H9 (cell line): ENCODE measurements around the gene ZMPSTE24. TPM values are rescaled to one million over a fixed set of nuclear protein-coding genes. Genes with fewer than 3 reads are reported as not detected.

Experiments
- DNase-seq: peaks from one replicate; pipeline ENCODE4 v3.0.0-alpha.2; 2017
- H2AFZ ChIP-seq: one replicate; pipeline ENCODE4 v1.6.1; 2013; ENCODE audit warnings: mild to moderate bottlenecking, low read length, control low read depth, moderate library complexity
- H2AK5ac ChIP-seq: 2 replicates; pipeline ENCODE4 v1.6.1; 2013; ENCODE audit warnings: low read length, control low read depth, mixed read lengths; ENCODE audit not compliant: insufficient read length
- H2BK120ac ChIP-seq: one replicate; pipeline ENCODE4 v1.6.1; 2013; ENCODE audit warnings: low read depth, mild to moderate bottlenecking, low read length, control low read depth, inconsistent platforms; ENCODE audit not compliant: poor library complexity, severe bottlenecking
- H2BK12ac ChIP-seq: 2 replicates; pipeline ENCODE4 v1.6.1; 2013; ENCODE audit warnings: low read length, control low read depth, mixed read lengths, low read depth; ENCODE audit not compliant: insufficient read length
- H2BK15ac ChIP-seq: 2 replicates; pipeline ENCODE4 v1.6.1; 2013; ENCODE audit warnings: low read depth, low read length, control low read depth
- H2BK20ac ChIP-seq: one replicate; pipeline ENCODE4 v1.6.1; 2013; ENCODE audit warnings: low read depth, mild to moderate bottlenecking, low read length, control low read depth, inconsistent platforms; ENCODE audit not compliant: poor library complexity, severe bottlenecking
- H2BK5ac ChIP-seq: 2 replicates; pipeline ENCODE4 v1.6.1; 2013; ENCODE audit warnings: low read length, control low read depth, mixed read lengths; ENCODE audit not compliant: insufficient read length
- H3K14ac ChIP-seq: 2 replicates; pipeline ENCODE4 v1.6.1; 2013; ENCODE audit warnings: low read length, control low read depth; ENCODE audit not compliant: insufficient read depth
- H3K18ac ChIP-seq: 2 replicates; pipeline ENCODE4 v1.6.1; 2013; ENCODE audit warnings: low read depth, mild to moderate bottlenecking, mixed read lengths, low read length, control low read depth; ENCODE audit not compliant: insufficient read length
- H3K23ac ChIP-seq: 2 replicates; pipeline ENCODE4 v1.6.1; 2013; ENCODE audit warnings: low read length, control low read depth, mixed read lengths, low read depth; ENCODE audit not compliant: insufficient read length
- H3K23me2 ChIP-seq: 2 replicates; pipeline ENCODE4 v1.6.1; 2013; ENCODE audit warnings: low read depth, mild to moderate bottlenecking, mixed read lengths, low read length, control low read depth; ENCODE audit not compliant: insufficient read length, poor library complexity, severe bottlenecking
- H3K27ac ChIP-seq: 2 replicates; pipeline ENCODE4 v1.5.1; 2013; ENCODE audit warnings: low read length, control low read depth, mixed read lengths, low read depth; ENCODE audit not compliant: insufficient read length
- H3K27me3 ChIP-seq: 2 replicates; pipeline ENCODE4 v1.6.1; 2013; ENCODE audit warnings: low read length, control low read depth, inconsistent platforms; ENCODE audit not compliant: insufficient read depth
- H3K4ac ChIP-seq: 2 replicates; pipeline ENCODE4 v1.6.1; 2013; ENCODE audit warnings: low read depth, mild to moderate bottlenecking, control low read depth, inconsistent platforms, low read length, moderate library complexity
- H3K4me1 ChIP-seq: 2 replicates; pipeline ENCODE4 v1.6.1; 2013; ENCODE audit warnings: low read length, control low read depth, inconsistent platforms; ENCODE audit not compliant: insufficient read depth
- H3K4me2 ChIP-seq: 2 replicates; pipeline ENCODE4 v1.6.1; 2013; ENCODE audit warnings: low read length, control low read depth, mixed read lengths; ENCODE audit not compliant: insufficient read length, insufficient read depth
- H3K56ac ChIP-seq: 2 replicates; pipeline ENCODE4 v1.6.1; 2013; ENCODE audit warnings: low read depth, mild to moderate bottlenecking, mixed read lengths, low read length, control low read depth; ENCODE audit not compliant: insufficient read length
- H3K79me1 ChIP-seq: 2 replicates; pipeline ENCODE4 v1.6.1; 2013; ENCODE audit warnings: low read depth, mild to moderate bottlenecking, moderate library complexity, low read length, control low read depth, inconsistent platforms; ENCODE audit not compliant: insufficient read depth, poor library complexity, severe bottlenecking
- H3K79me2 ChIP-seq: 2 replicates; pipeline ENCODE4 v1.6.1; 2013; ENCODE audit warnings: low read length, control low read depth, inconsistent platforms; ENCODE audit not compliant: insufficient read depth
- H3K9ac ChIP-seq: 2 replicates; pipeline ENCODE4 v1.6.1; 2013; ENCODE audit warnings: low read length, control low read depth, mixed read lengths; ENCODE audit not compliant: insufficient read length; ENCODE audit errors: extremely low read depth
- H3K9me3 ChIP-seq: one replicate; pipeline ENCODE4 v1.6.1; 2013; ENCODE audit warnings: low read depth, low read length, inconsistent platforms; ENCODE audit not compliant: control insufficient read depth
- H3T11ph ChIP-seq: one replicate; pipeline ENCODE4 v1.6.1; 2013; ENCODE audit warnings: mild to moderate bottlenecking, low read length, control low read depth, inconsistent platforms
- H4K20me1 ChIP-seq: one replicate; pipeline ENCODE4 v1.6.1; 2013; ENCODE audit not compliant: control insufficient read depth, insufficient read length, insufficient read depth
- H4K5ac ChIP-seq: 2 replicates; pipeline ENCODE4 v1.6.1; 2013; ENCODE audit warnings: low read depth, mild to moderate bottlenecking, mixed read lengths, low read length, control low read depth; ENCODE audit not compliant: insufficient read length
- H4K8ac ChIP-seq: replicated peaks from 2 replicates; pipeline ENCODE4 v1.6.1; 2013; ENCODE audit warnings: low read length, control low read depth, mixed read lengths, low read depth; ENCODE audit not compliant: insufficient read length
- H4K91ac ChIP-seq: 2 replicates; pipeline ENCODE4 v1.6.1; 2013; ENCODE audit warnings: low read depth, mild to moderate bottlenecking, moderate library complexity, mixed read lengths, low read length, control low read depth; ENCODE audit not compliant: insufficient read length
- H3K27ac Mint-ChIP-seq, 3 experiments: 2 replicates in 2 of 3; 3 replicates in 1 of 3; pipeline ENCODE4 v1.8.0; 2020 to 2021; ENCODE audit warnings: mixed read lengths in 3 of 3, mild to moderate bottlenecking in 1 of 3, moderate library complexity in 1 of 3
- H3K27me3 Mint-ChIP-seq: 2 replicates; pipeline ENCODE4 v1.8.0; 2021; ENCODE audit warnings: low read depth, mild to moderate bottlenecking, moderate library complexity, mixed read lengths
- H3K36me3 Mint-ChIP-seq, 3 experiments: 2 replicates in 2 of 3; 3 replicates in 1 of 3; pipeline ENCODE4 v1.8.0; 2020 to 2021; ENCODE audit warnings: low read depth in 3 of 3, mixed read lengths in 3 of 3; ENCODE audit not compliant: insufficient read depth in 1 of 3
- H3K4me1 Mint-ChIP-seq, 2 experiments: 2 replicates each; pipeline ENCODE4 v1.8.0; 2020; ENCODE audit warnings: mixed read lengths in 2 of 2
- H3K4me3 Mint-ChIP-seq, 2 experiments: 2 replicates in 1 of 2; 3 replicates in 1 of 2; pipeline ENCODE4 v1.8.0; 2020 to 2021; ENCODE audit warnings: mild to moderate bottlenecking in 2 of 2, mixed read lengths in 2 of 2, moderate library complexity in 1 of 2
- H3K9me3 Mint-ChIP-seq, 2 experiments: 2 replicates in 1 of 2; 3 replicates in 1 of 2; pipeline ENCODE4 v1.8.0; 2020; ENCODE audit warnings: mild to moderate bottlenecking in 2 of 2, mixed read lengths in 2 of 2, moderate library complexity in 1 of 2
- CTCF ChIP-seq: fragments of 200-600 bp; sonication (generic); conservative IDR thresholded peaks from 3 replicates; pipeline ENCODE4 v1.8.0; 2021; ENCODE audit warnings: antibody characterized with exemption, mild to moderate bottlenecking
- WGBS: extraction: QIAGEN DNeasy Blood & Tissue Kit; methylation state at CpG from one replicate; pipeline ENCODE4 v1.1.7; 2013; ENCODE audit warnings: missing lambda C conversion rate, low lambda C conversion rate, mixed read lengths; ENCODE audit not compliant: insufficient read length; ENCODE audit errors: extremely low coverage; 5-methylcytosine and 5-hydroxymethylcytosine counted together
- total RNA-seq: library from RNA; stranded (reverse); gene quantifications from 2 replicates; pipeline ENCODE4 v1.2.1, GENCODE V29; 2021

The ZMPSTE24 gene
- total RNA-seq, 1 experiment from 2014 or later = 47.6 TPM

- Mint-ChIP-seq H3K4me1 (peaks cover 20 to 27% of the 10 kb centered on the region in 2 experiments), H3K36me3 (peaks cover 0 to 2% (median 0%) of the 10 kb centered on the region in 3 experiments; a peak in 1 of 7 replicates), H3K4me3 (peak within 1 kb of the TSS; percentile 51 to 80), H3K27ac (no peak within 1 kb of the TSS), H3K27me3 (peaks cover 83% of the 10 kb centered on the region), H3K9me3 (no peaks in the 10 kb centered on the region)
- no peak within 1 kb of the TSS for H2BK20ac ChIP-seq
- no peak within 1 kb of the TSS for H4K5ac ChIP-seq
- H2AFZ ChIP-seq = no peak within 1 kb of the TSS
- no peak within 1 kb of the TSS for H4K8ac ChIP-seq
- no peak within 1 kb of the TSS for H3K56ac ChIP-seq
- no peaks in the 10 kb centered on the region for H4K20me1 ChIP-seq
- H2BK120ac ChIP-seq = no peak within 1 kb of the TSS
- no peak within 1 kb of the TSS for H2BK12ac ChIP-seq
- H3K23ac ChIP-seq = no peak within 1 kb of the TSS
- H2BK15ac ChIP-seq = no peak within 1 kb of the TSS
- peaks cover 4% of the 10 kb centered on the region; the same call in 1 of the 2 replicates for H3K4me1 ChIP-seq
- H3K9ac ChIP-seq = no peak within 1 kb of the TSS
- peaks cover 11% of the 10 kb centered on the region for H3K23me2 ChIP-seq
- H3K4me2 ChIP-seq = peak within 1 kb of the TSS; percentile 43
- TF ChIP-seq CTCF = no peak
- no peak within 1 kb of the TSS for H3K27ac ChIP-seq
- H3K14ac ChIP-seq = no peak within 1 kb of the TSS
- no peaks in the 10 kb centered on the region for H3K9me3 ChIP-seq
- H3K79me1 ChIP-seq = no peaks in the 10 kb centered on the region
- H4K91ac ChIP-seq = no peak within 1 kb of the TSS
- no peak within 1 kb of the TSS for H3K4ac ChIP-seq
- DNase-seq = peak; percentile 68
- no CpG with 5 or more reads among the region's 84 CpGs for WGBS
- H3T11ph ChIP-seq = no peak within 1 kb of the TSS
- no peak within 1 kb of the TSS for H2AK5ac ChIP-seq
- peaks cover 35% of the 10 kb centered on the region; the same call in 1 of the 2 replicates for H3K27me3 ChIP-seq
- no peak within 1 kb of the TSS for H3K18ac ChIP-seq
- H2BK5ac ChIP-seq = no peak within 1 kb of the TSS
- no peaks in the 10 kb centered on the region for H3K79me2 ChIP-seq
Observed at GRCh38 chr1:40316595-40317393, 58.8 kb downstream of the ZMPSTE24 start, which contains the start of gene COL9A2. Gene COL9A2, minus strand, starts transcription at chr1:40317286. Its CDS starts 89 bp downstream, at chr1:40317197.
